Measurements from ENCODE around the gene MAP3K3.

GRCh38 chr17:63703029-63703428 lies 80.8 kb downstream of the MAP3K3 start:
- TF ChIP-seq POLR2A (IDR thresholded peaks at IDR 0.05; ENCODE audit: low read depth, low read length) (no peak), TAF1 (IDR thresholded peaks at IDR 0.05; ENCODE audit: borderline replicate concordance, low read depth, low read length) (no peak)
